A673 (cell line): ENCODE data around the gene SCG2. TPM values are rescaled to one million over a fixed set of nuclear protein-coding genes. Genes with fewer than 3 reads are reported as not detected.

Source experiments
- BruUV-seq: library from RNA; stranded (reverse); fragments of 400-500 nt; replicated peaks from 2 replicates; lab custom pipeline; 2021; lab: Mats Ljungman, UMichigan
- CTCF ChIA-PET: fragments of 300-600 bp; sonication (Branson Sonifier 250); formaldehyde crosslinking; loops from one replicate; lab custom pipeline; 2022; ENCODE audit warnings: antibody characterized with exemption; lab: Charles Lee
- POLR2A ChIA-PET: fragments of 300-600 bp; sonication (Branson Sonifier 250); formaldehyde crosslinking; loops from one replicate; lab custom pipeline; 2022; ENCODE audit warnings: antibody characterized with exemption; ENCODE audit not compliant: low non-redundant PET; lab: Charles Lee
- DNase-seq: peaks from one replicate; pipeline ENCODE4 v3.0.0-alpha.2; 2015; ENCODE audit warnings: low spot score
- H3K27ac ChIP-seq: fragments of 200-600 bp; sonication (generic); 2 replicates; pipeline ENCODE4 v1.5.1; 2016; ENCODE audit warnings: mixed run types, low read depth, mild to moderate bottlenecking, mixed read lengths, antibody characterized with exemption, low read length; ENCODE audit not compliant: poor library complexity, severe bottlenecking
- H3K27me3 ChIP-seq: fragments of 200-600 bp; sonication (generic); replicated peaks from 2 replicates; pipeline ENCODE4 v1.6.1; 2017; ENCODE audit warnings: mixed run types, low read depth, mild to moderate bottlenecking, mixed read lengths, antibody characterized with exemption, low read length; ENCODE audit not compliant: insufficient read depth, poor library complexity
- H3K36me3 ChIP-seq: fragments of 200-600 bp; sonication (generic); 2 replicates; pipeline ENCODE4 v1.6.1; 2016; ENCODE audit warnings: mixed run types, mild to moderate bottlenecking, mixed read lengths, antibody characterized with exemption, low read length; ENCODE audit not compliant: insufficient read depth, poor library complexity, severe bottlenecking
- H3K4me1 ChIP-seq: fragments of 200-600 bp; sonication (generic); 2 replicates; pipeline ENCODE4 v1.6.1; 2017; ENCODE audit warnings: mixed run types, mild to moderate bottlenecking, mixed read lengths, antibody characterized with exemption, low read length; ENCODE audit not compliant: insufficient read depth, poor library complexity, severe bottlenecking
- H3K4me3 ChIP-seq: fragments of 200-600 bp; sonication (generic); 2 replicates; pipeline ENCODE4 v1.5.1; 2016; ENCODE audit warnings: low read depth, mixed run types, mild to moderate bottlenecking, mixed read lengths, low read length; ENCODE audit not compliant: poor library complexity, severe bottlenecking
- H3K9me3 ChIP-seq: fragments of 200-600 bp; sonication (generic); 2 replicates; pipeline ENCODE4 v1.6.1; 2016; ENCODE audit warnings: mixed run types, low read depth, mild to moderate bottlenecking, mixed read lengths, antibody characterized with exemption, low read length; ENCODE audit not compliant: poor library complexity, severe bottlenecking
- EZH2 ChIP-seq: fragments of 200-600 bp; sonication (generic); IDR thresholded peaks from 2 replicates; pipeline ENCODE4 v1.6.1; 2017; ENCODE audit warnings: borderline replicate concordance, low read depth, mild to moderate bottlenecking, mixed read lengths, antibody characterized with exemption, low read length; ENCODE audit not compliant: poor library complexity, severe bottlenecking
- intact Hi-C: fragments of 100-400 bp; cut with micrococcal nuclease; formaldehyde crosslinking; loops from one replicate; pipeline ENCODE4 v1.10.0; 2022; ENCODE audit not compliant: unreplicated experiment
- total RNA-seq: library from RNA; stranded (reverse); gene quantifications from 2 replicates; pipeline ENCODE4 v1.2.3, GENCODE V29; 2021
- TF ChIP-seq, protein P1 (sequence below): fragments of 300-800, 200-600 bp; sonication (generic); conservative IDR thresholded peaks from 2 replicates; pipeline ENCODE4 v1.5.1; 2017; ENCODE audit warnings: low read depth, mild to moderate bottlenecking, antibody characterized with exemption, low read length, moderate library complexity, mixed read lengths

Gene SCG2
- total RNA-seq, 1 experiment from 2014 or later: 26.2 TPM

GRCh38 chr2:223563462-223563861 lies 38.7 kb downstream of the SCG2 start:
- no TSS peak for BruUV-seq
- intact Hi-C loops: no loop called here
- CTCF ChIA-PET: no interaction called here
- Histone ChIP-seq H3K9me3 (no peaks in the 10 kb centered on the region), H3K4me3 (no peak overlapping the region), H3K27me3 (no peaks in the 10 kb centered on the region), H3K36me3 (no peaks in the 10 kb centered on the region), H3K27ac (peak overlapping the region; percentile 11), H3K4me1 (peaks cover 21% of the 10 kb centered on the region)
- no peak for TF ChIP-seq EZH2
- TF ChIP-seq, protein P1, sequence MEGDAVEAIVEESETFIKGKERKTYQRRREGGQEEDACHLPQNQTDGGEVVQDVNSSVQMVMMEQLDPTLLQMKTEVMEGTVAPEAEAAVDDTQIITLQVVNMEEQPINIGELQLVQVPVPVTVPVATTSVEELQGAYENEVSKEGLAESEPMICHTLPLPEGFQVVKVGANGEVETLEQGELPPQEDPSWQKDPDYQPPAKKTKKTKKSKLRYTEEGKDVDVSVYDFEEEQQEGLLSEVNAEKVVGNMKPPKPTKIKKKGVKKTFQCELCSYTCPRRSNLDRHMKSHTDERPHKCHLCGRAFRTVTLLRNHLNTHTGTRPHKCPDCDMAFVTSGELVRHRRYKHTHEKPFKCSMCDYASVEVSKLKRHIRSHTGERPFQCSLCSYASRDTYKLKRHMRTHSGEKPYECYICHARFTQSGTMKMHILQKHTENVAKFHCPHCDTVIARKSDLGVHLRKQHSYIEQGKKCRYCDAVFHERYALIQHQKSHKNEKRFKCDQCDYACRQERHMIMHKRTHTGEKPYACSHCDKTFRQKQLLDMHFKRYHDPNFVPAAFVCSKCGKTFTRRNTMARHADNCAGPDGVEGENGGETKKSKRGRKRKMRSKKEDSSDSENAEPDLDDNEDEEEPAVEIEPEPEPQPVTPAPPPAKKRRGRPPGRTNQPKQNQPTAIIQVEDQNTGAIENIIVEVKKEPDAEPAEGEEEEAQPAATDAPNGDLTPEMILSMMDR: no peak
- POLR2A ChIA-PET: no interaction called here
- peak; percentile 73 for DNase-seq

- Histone ChIP-seq H3K27me3 (no peaks in the 10 kb centered on the region), H3K36me3 (no peaks in the 10 kb centered on the region), H3K9me3 (no peaks in the 10 kb centered on the region), H3K4me3 (no peak overlapping the region), H3K4me1 (peaks cover 21% of the 10 kb centered on the region), H3K27ac (no peak overlapping the region)
- ChIA-PET CTCF (no interaction called here), POLR2A (interaction anchor here (0.6 kb wide), 1 partner anchor 516 kb away, joined by 3 read pairs; no protein-coding TSS in a partner anchor)
- no peak for DNase-seq
- TF ChIP-seq, protein P1: no peak
- TF ChIP-seq EZH2: no peak
- intact Hi-C loops: no loop called here
- BruUV-seq: no TSS peak
These were observed 40.1 kb downstream of the SCG2 start for GRCh38 chr2:223562078-223562477.

- no peak overlapping the region for H3K4me3 ChIP-seq
- no peaks in the 10 kb centered on the region for H3K27me3 ChIP-seq
- POLR2A ChIA-PET: no interaction called here
- H3K27ac ChIP-seq: no peak overlapping the region
- H3K36me3 ChIP-seq: no peaks in the 10 kb centered on the region
- no peaks in the 10 kb centered on the region for H3K9me3 ChIP-seq
- CTCF ChIA-PET: no interaction called here
- no peak for TF ChIP-seq EZH2
- TF ChIP-seq, protein P1: no peak
- peak; percentile 40 for DNase-seq
- intact Hi-C loops: no loop called here
- BruUV-seq: no TSS peak
- peaks cover 21% of the 10 kb centered on the region for H3K4me1 ChIP-seq
These were observed 41.3 kb downstream of the SCG2 start for GRCh38 chr2:223560749-223561435.
